Measurements from ENCODE around the gene CKAP5.

CKAP5 gene

DNA sequence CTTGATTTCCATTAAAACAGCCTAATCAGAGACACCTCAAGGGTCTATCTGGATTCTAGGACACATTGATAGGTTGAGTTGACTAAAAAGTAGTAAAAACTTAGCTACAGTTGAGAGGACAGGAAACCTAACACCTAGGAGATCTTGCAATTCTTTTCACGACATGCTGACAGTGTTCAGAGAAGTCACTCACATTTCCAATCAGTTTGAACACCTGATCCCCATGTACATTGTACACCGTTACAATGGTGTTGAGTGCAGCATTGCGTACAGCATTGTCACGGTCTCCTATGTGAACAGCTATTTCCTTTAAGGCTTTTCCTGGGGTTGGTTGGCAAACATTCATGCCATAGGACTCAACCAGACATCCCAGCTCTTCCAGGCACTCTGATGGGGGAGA is 84.3 kb downstream of the CKAP5 start:
- DNase-seq, result no peak

DNA sequence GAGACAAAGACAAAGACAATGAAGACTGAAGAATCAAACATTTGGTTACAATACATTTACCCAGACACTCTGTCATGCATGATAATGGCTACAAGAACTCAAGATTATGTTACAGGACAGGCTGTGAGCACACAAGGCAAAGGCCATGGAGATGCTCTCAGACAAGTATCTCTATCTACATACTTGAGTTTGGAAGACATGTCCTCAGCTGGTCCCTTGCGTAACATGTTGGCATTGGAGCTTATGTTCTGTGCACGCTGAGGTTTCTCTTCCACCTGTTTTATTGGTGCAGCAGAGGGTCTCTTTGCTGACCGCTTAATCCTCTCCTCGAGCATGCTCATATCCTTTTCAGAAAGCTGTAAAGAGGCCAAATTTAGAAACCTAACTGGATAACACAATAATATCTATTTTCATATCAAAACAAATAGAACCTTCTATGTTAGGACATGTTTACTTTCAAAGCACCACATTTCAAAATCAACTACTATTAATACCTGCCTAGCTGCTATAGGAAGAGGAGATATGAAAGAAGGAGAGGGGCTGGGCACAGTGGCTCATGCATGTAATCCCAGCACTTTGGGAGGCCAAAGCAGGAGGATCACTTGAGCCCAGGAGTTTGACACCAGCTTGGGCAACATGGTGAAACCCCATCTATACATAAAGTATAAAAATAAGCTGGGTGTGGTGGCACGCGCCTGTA is 85.5 kb downstream of the CKAP5 start:
- DNase-seq, result no peak

DNA sequence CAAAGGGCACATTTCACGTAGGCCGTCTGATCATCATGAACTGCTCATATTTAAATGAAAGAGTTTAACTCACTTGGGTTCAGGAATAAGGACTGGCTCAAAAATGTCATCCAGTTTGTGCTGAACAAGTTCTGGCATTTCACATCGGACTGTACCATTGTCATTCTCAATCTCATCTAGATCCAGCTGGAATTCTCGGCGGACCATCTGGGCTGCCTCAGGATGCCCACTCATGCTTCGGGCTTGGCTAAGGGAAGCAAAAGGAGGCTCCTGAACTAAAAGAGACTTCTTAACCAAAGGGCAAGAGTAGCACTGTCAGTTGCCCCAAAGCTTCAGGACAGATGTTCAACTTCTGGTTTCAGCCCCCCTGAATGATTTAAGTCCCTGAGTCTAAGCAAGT is 86.9 kb downstream of the CKAP5 start:
- DNase-seq, result no peak

DNA sequence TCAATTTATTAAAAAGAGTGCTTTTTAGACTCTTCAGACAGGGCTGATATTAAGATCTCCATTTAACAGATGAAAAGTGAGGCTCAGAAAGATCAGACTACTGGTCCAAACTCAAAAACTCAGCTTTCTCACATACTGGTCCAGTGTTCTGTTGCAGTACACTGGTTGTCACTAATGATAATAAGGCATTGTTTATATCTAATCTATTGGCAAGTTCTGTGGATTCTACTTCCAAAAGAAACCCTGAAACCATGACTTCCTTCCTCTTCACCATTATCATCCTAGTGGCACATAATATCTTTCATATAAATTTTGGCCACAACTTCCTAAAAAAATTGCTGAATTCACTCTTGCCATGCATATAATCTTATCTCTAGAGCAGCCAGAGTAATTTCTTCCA is 90.1 kb downstream of the CKAP5 start:
- no peak for DNase-seq

DNA sequence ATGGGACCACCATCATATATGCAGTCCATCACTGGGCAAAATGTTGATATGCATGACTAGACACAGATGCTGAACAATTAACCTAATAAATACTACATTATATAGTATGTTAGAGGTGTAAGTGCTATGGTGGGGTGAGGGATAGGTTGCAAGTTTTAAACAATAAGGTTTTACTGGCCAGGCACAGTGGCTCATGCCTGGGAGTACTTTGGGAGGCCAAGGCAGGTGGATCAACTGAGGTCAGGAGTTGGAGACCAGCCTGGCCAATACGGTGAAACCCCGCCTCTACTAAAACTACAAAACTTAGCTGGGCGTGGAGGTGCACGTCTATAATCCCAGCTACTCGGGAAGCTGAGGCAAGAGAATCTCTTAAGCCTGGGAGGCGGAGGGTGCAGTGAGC is 98.9 kb downstream of the CKAP5 start:
- no peak for DNase-seq

DNA sequence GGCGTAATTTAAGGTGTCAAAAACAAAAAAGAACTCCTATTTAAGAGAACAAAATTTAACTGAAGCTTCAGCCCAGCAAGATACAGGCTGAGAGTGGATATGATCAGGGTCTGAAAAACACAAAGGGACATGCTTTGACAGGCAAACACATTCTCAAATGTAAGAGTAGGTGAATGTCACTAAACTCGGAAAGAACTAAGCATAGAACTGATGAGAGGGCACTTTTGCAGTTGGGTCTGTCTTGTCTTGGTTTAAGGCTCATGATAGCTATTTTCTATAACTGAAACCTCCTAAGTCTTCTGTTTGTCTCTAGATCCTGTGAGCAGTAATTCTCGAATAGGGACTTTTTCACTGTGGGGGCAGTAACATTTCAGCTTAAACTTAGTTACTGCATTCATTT is 100.1 kb downstream of the CKAP5 start:
- no peak for DNase-seq

DNA sequence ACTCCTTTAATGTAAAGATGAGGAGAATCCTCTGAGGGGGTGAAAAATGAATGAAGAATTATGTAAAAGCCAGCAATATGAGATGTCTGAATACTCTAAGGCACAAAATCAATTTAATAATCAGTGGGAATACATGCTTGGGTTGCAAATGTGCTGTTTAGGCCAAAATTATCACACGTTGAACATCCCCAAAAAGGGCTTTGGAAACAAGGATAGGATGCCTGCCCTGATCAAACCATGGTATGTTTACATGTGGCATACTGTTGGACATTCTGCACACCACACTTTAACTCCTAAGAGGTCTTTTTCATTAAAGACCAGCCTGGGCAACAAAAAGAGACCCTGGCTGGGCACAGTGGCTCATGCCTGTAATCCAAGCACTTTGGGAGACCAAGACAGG is 100.8 kb downstream of the CKAP5 start:
- DNase-seq, result no peak

DNA sequence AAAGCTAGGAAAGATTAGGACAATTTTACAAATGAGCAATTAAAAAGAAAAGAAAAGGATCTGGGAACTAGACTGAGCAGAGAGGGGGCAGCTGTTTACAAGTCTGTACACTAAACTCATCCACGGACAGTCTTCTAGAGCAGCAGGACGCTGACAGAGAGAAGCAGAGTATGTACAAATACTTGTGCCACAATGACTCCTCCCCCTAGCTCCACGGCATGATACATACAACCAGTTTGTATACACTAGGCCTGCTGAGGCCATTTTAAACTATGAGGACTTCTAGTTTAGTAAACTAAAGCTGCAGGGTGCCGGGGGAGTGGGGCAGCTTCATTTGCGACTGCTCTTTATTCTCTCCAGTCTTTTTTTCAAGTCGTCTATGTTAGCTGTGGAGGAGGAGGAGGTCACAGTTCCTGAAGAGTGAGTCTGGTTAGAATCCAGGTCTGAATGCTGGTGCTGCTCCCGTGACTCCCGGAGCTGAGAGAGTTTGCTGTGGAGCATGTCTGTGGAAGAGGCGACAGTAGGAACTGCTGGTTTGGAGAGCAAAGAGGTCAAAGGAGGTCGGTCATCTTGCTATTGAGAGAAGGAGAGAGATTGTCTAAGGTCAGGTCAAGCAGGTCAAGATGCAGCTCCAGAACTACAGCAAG is 102.3 kb downstream of the CKAP5 start:
- DNase-seq, result no peak

DNA sequence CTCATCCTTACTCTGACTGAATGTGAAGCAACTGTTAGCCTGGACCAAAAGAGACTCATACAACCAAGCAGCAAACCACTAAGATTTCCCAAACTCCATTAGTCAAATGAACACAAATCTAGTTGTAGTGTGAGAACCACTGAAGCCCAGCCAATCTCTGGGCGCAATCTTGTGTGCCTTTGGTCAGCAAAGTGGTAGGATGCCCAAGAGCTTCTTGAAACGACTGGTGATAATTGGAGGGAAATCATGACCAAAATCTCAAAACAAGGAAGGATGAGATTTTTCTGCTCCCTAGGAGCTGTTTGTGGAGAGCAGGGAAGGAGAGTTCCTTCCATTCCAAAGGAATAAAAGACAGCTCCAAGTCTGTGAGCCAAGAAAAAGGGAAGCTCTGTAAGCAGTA is 103.0 kb downstream of the CKAP5 start:
- no peak for DNase-seq

DNA sequence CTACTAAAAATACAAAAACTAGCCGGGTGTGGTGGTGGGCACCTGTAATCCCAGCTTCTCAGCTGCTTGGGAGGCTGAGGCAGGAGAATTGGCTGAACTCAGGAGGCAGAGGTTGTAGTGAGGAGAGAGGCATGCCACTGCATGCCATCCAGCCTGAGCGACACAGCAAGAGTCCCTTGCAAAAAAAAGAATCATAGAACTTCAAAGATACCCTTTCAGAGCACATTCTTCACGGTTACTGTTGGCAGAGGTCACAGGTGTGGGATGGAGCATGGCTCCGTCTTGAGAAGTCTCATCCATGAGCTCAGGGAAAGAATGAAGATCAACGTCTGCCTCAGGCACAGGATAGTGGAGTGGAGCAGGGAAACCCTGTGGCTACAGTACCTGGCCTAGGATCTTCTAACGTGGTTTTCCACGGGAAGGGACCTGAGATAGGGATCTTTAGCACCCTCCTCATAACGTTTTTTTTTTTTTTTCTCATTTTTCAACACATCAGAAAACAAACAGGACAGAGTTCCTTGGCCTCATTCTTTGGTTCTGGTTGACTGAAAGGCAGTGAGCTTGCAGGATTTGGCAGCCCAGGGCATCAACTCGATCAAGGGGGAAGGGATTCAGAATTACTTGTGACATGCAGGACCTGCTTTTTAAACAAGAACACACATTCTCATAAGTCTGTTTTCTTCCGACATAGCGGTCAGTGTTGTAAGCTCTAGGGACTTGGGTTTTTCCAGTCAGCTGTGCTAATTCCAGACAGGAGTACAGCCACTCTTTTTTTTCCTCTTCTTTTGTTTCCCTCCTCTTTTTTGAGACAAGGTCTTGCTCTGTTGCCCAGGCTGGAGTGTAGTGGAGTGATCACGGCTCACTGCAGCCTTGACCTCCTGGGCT is 104.2 kb downstream of the CKAP5 start:
- DNase-seq, result no peak

DNA sequence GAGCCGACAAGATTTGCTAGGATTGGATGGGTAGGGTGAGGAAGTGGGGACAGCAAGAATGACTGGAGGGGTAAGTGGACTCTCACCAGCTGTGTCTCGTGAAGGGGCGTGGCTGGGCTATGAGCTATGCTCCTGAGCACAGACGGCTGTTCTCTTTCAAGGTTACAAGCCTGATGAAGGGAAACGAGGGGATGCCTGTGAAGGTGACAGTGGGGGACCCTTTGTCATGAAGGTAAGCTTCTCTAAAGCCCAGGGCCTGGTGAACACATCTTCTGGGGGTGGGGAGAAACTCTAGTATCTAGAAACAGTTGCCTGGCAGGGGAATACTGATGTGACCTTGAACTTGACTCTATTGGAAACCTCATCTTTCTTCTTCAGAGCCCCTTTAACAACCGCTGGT is 107.2 kb downstream of the CKAP5 start:
- no peak for DNase-seq

DNA sequence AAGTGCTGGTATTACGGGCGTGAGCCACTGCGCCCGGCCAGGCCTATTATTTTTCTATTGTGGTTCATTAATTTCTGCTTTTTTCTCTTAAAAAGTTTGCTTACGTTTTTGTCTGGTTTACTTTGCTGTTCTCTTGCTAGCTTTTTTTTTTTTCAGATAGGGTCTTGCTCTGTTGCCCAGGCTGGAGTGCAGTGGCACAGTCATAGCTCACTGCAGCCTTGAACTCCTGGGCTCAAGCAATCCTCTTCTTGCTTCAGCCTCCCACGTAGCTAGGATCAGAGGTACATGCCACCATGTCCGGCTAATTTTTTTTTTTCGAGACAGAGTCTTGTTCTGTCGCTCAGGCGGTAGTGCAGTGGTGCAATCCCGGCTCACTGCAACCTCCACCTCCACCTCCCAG is 108.4 kb downstream of the CKAP5 start:
- no peak for DNase-seq

DNA sequence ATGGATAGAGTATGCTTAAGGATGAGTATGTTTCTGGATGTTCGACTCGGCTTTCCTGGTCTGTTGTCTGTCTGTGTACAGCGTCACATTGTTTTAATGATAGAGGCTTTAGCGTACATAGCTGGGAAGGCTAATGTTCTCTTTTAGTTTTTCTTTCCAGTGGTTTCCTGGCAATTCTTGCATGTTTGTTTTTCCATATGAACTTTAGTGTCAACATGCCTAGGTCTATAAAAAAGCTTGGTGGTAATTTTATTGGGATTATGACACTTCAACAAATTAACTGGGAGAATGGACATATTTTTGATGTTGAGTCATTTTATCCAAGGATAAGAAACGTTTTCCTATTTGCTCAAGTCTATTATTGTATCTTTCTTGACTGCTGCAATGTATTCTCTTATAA is 109.5 kb downstream of the CKAP5 start:
- DNase-seq, result no peak

DNA sequence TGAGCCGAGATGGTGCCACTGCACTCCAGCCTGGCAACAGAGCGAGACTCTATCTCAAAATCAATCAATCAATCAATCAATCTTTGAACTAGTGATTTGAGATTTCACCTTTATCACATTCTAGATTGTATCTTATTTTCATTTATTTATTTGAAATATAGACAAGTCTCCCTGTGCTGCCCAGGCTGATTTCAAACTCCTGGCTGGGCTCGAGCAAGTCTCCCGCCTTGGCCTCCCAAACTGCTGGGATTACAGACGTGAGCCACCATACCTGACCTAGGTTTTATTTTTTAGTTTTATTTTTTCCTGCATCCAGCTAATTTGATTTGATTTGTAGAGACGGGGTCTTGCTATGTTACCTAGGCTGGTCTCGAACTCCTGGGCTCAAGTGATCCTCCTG is 109.9 kb downstream of the CKAP5 start:
- DNase-seq, result no peak

DNA sequence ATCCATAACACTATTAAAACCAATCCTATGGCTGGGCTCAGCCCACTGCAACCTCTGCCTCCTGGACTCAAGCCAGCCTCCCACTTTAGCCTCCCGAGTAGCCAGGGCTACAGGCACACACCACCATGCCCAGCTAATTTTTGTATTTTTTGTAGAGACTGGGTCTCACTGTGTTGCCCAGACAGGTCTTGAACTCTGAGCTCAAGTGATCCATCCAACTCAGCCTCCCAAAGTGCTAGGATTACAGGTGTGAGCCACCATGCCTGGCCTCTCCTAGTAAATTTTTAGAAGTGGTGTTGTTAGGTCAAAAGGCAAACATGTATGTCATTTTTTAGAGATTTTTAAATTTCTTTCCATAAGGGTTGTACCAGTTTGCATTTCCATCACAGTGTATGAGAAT is 112.8 kb downstream of the CKAP5 start:
- DNase-seq, result no peak

DNA sequence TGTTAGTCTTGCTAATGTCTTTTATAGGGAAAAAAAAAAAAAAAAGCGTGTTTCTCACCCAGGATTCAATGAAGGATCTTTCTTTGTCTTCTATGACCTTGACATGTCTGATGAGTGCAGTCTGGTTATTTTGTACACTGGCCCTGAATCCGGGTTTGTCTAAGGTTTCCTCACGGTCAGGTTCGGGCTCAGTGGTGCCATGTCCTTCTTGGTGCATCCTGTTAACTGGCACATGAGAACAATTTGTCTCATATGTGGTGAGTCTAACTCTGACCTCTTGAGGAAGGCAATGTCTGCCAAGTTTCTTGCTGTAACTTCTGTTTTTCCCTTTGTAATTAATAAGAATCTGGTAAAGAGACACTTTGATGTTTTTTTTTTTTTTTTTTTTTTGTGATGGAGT is 114.5 kb downstream of the CKAP5 start:
- DNase-seq, result no peak

DNA sequence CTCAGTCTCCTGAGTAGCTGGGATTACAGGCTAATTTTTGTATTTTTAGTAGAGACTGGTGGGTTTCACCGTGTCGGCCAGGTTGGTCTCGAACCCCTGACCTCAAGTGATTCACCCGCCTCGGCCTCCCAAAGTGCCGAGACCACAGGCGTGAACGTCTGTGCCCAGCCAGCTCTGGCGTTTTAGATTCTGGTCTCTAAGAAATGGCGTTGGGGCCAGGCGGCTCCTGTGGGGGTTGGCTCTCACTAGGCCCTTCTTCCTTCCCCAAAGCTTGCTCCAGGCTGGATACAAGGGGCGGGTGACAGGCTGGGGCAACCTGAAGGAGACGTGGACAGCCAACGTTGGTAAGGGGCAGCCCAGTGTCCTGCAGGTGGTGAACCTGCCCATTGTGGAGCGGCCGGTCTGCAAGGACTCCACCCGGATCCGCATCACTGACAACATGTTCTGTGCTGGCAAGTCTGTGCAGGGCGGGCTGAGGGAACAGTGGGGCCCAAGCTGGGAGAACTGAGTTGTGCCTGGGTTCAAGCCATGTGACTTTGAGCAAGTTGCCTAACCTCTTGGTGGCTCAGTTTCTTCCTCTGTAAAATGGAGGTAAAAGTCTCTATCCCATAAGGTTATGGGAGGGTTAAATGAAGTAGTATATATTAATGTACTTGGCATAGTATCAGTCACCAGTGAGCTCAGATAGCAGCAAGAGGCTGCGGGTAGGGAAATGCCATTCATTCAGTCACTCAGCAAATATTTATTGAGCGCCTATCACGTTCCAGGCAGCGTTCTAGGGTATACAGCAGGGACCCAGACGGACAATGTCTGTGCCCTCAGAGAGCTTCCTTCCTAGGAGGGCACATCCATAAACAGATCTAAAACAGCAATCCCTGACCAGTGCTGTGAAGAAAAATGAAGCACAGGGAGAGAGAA is 116.7 kb downstream of the CKAP5 start:
- DNase-seq, result no peak

DNA sequence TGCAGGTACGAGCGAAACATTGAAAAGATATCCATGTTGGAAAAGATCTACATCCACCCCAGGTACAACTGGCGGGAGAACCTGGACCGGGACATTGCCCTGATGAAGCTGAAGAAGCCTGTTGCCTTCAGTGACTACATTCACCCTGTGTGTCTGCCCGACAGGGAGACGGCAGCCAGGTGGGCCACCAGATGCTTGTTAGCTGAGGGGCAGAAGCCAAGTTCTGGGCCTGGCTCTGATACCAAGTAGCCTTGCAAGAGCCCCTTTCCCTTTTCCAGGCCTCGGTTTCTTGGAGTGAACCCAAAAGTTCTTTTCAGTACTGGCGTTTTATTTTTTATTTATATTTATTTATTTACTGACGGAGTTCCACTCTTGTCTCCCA is 117.4 kb downstream of the CKAP5 start:
- DNase-seq, result no peak

DNA sequence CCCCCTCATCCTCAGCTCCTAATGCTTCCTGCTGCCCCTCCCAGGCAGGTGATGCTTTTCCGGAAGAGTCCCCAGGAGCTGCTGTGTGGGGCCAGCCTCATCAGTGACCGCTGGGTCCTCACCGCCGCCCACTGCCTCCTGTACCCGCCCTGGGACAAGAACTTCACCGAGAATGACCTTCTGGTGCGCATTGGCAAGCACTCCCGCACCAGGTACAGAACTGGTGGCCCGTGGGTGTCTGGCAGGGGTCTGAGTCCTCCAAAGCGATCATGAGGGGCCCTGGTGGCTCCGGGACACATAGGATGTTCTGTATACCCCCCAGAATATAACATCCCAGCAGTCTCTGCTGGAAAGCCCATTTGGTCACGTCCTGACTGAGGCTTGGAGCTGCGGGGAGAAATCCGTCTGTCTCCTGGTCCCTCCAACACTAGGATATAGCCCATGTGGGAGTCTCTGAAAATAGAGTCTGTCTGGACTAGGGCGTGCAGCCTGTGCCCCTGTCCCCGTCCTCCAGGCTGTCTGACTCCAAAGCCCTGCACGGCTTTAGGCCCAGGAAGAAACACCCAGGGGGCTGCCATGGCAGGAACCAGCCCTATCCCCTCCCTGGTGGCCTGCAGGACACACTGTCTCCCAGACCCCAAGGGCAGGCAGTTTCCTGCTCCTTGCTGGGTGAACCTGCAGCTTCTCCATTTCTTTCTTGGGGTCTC is 118.0 kb downstream of the CKAP5 start:
- DNase-seq, result no peak

DNA sequence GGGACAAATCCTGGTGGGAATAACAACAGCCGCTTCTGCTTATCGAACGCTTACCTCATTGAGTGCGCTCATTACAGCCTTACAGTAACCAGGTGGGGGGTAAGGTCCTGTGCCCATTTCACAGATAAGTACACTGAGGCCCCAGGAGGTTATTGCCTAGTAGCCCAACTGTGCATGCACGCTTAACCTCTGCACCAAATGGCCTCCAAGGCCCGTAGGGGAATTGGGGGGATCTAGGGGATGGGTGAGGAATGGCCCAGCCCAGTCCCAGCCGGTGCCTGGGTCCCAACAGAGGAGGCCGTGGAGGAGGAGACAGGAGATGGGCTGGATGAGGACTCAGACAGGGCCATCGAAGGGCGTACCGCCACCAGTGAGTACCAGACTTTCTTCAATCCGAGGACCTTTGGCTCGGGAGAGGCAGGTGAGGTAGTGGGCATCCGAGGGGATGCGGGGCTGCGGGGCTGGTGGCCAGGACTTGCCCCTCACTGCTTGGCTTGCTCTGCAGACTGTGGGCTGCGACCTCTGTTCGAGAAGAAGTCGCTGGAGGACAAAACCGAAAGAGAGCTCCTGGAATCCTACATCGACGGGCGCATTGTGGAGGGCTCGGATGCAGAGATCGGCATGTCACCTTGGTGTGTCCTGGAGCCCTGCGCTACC is 119.7 kb downstream of the CKAP5 start:
- no peak for DNase-seq

DNA sequence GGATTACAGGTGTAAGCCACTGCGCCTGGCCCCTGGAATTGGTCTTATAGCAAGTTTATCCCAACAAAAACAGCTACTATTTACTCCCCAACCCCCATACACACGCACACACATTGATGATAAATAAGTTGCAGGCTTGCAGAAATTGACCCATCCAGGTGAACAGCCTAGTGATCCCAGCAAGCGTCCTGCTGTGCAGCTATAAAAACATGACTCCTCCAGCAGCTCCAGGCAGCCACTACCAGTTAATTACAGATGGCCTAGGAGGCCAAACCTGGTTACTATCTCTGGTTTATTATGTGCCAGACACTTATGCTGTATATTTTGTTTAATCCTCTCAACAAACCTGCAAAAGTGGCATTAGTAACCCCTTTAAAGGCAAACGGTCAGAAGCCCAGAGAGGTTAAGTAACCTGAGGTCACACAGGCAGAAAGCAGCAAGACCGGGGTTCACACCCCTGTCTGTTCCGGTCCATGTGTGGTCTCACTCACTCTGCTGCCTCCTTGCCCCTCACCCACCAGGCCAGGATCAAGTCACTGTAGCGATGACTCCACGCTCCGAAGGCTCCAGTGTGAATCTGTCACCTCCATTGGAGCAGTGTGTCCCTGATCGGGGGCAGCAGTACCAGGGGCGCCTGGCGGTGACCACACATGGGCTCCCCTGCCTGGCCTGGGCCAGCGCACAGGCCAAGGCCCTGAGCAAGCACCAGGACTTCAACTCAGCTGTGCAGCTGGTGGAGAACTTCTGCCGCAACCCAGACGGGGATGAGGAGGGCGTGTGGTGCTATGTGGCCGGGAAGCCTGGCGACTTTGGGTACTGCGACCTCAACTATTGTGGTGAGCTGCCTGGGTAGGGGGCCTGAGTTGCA is 120.5 kb downstream of the CKAP5 start:
- no peak for DNase-seq

Measured in CD4-positive, alpha-beta T cell treated with Interleukin-4 for 1 hour (primary cell).